Fibroblast of villous mesenchyme (primary cell): ENCODE measurements around the gene SLC31A1. TPM values are rescaled to one million over a fixed set of nuclear protein-coding genes. Genes with fewer than 3 reads are reported as not detected.
A peak's percentile ranks its signal among the peaks of the same experiment; 100 is the strongest.

Experiments used
- DNase-seq: peaks from one replicate; pipeline ENCODE4 v3.0.0-alpha.2; 2010; ENCODE audit warnings: low read depth
- H3K4me3 ChIP-seq: 2 replicates; pipeline ENCODE4 v1.5.1; 2011; ENCODE audit warnings: low read depth, mild to moderate bottlenecking, low read length
- CTCF ChIP-seq: IDR thresholded peaks from 2 replicates; pipeline ENCODE4 v1.5.1; 2012; ENCODE audit warnings: low read depth, mild to moderate bottlenecking, low read length; ENCODE audit not compliant: insufficient read depth
- total RNA-seq: library from RNA; depleted of rRNA; stranded (reverse); fragments of >200 nt; gene quantifications from 2 replicates; pipeline ENCODE4 v1.2.3, GENCODE V29; 2012

Gene SLC31A1
- total RNA-seq, 1 donor = 41.5 TPM

GRCh38 chr9:113298924-113299770 is 77.8 kb downstream of the SLC31A1 start:
- no peak for TF ChIP-seq CTCF
- no peak overlapping the region for H3K4me3 ChIP-seq
- no peak for DNase-seq

DNA sequence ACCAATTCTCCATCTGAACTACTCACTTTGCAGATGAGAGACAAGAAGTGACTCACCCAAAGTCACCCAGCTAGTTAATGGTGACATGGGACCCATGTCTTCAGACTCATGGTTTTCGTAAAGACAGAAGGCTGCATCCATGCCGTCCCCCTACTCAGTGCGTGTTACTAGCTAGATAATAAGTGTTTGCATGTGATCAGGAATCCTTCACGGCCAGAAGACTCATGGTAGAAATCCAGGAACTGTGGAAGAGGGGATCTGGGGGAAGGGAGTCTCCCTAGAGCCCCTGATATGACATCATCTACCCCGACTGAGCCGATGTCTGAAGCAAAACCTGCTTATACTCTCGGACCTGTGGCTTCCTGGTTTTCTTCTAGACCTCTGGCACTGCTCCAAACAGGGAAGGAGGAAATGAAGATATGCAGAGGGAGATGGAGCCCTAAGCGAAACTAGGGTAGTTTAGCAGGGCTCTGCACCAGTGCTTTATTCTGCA is 78.5 kb downstream of the SLC31A1 start:
- H3K4me3 ChIP-seq = no peak overlapping the region
- DNase-seq = peak; percentile 42
- no peak for TF ChIP-seq CTCF

- no peak for DNase-seq
- no peak for TF ChIP-seq CTCF
- no peak overlapping the region for H3K4me3 ChIP-seq
Observed at GRCh38 chr9:113301548-113301947, 80.2 kb downstream of the SLC31A1 start.

DNA sequence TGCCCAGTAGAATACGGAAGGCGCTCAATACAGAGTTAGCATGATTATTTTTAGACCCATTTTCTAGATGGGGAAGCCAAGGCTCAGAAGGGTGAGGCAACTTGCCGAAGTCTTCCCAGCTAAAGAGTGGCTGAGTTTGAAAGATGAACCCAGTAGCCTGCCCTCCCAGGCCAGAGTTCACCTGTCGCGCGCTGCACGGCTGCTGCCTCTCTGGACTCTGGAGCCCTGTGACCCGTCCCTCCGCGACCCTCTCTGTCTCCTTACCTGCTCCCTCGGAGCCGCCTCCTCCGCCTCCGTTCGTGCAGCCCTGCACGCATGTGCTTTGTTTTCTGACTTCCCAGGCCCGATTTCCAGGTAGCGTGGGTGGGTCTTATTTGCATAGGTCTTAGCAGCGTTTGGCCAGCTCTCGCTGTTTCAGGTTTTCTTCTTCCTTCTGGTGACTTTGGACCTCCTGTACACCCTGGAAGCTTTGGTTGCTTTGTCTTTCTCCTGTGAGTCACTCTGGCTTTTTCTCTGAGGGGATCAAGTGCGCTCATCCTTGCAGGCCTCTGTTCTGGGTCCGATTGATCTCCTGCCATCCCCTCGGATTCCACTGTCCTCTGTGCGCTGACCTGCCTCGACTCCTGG is 81.6 kb downstream of the SLC31A1 start, which contains the start of gene RNF183:
RNF183 (minus strand) TSS at position 585 of the 627 bp plus-strand sequence. CDS start 5,192 bp downstream, outside the sequence.
- no peak within 1 kb of the TSS for H3K4me3 ChIP-seq
- no peak for DNase-seq
- no peak for TF ChIP-seq CTCF

DNA sequence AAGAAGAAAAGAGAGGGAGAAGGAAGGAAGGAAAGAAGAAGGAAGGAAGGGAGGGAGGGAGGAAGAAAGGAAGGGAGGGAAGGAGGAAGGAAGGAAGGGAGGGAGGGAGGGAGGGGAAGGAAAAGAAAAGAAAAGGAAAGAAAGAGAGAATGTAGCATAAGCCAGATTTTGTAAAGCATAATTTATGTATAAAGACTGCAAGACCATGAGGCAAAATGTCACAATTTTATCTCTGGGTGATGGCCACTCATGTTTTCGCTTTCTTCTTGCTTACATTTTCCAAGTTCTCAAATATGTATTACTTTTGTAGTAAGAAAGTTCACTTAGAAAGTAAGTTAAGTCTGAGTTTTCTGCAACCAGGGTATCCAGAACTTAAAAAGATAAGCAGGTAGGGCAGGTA is 85.2 kb downstream of the SLC31A1 start:
- H3K4me3 ChIP-seq = no peak overlapping the region
- no peak for DNase-seq

More for the DNA sequence above, 85.2 kb downstream of the SLC31A1 start:
- TF ChIP-seq CTCF = no peak
